Stimulated activated CD8-positive, alpha-beta memory T cell treated with anti-CD3 and anti-CD28 coated beads, Interleukin-4, amount 100 ng/mL, for 24 hours (primary cell): ENCODE results near the gene GUCA1C.
A peak's percentile ranks its signal among the peaks of the same experiment; 100 is the strongest.

Experiments used
- DNase-seq: peaks from one replicate; pipeline ENCODE4 v3.0.0-alpha.2; 2020; ENCODE audit warnings: low read depth

GUCA1C gene

GRCh38 chr3:108953700-108954099, at the start of gene GUCA1C:
TSS of gene GUCA1C (minus strand) at chr3:108953879. CDS start at chr3:108953762, 117 bp downstream.
- DNase-seq, result no peak

GRCh38 chr3:108998436-108998835, 44.8 kb upstream of the GUCA1C start:
- DNase-seq, result no peak

GRCh38 chr3:108985844-108986243, 32.2 kb upstream of the GUCA1C start:
- DNase-seq, result no peak

- no peak for DNase-seq
These were observed 29.4 kb upstream of the GUCA1C start for GRCh38 chr3:108983051-108983450.

GRCh38 chr3:108976058-108976457, 22.4 kb upstream of the GUCA1C start:
- no peak for DNase-seq

GRCh38 chr3:108973019-108973418, 19.3 kb upstream of the GUCA1C start:
- no peak for DNase-seq

- DNase-seq, result no peak
These were observed 18.8 kb upstream of the GUCA1C start for GRCh38 chr3:108972482-108972881.

- no peak for DNase-seq
These were observed 16.9 kb upstream of the GUCA1C start for GRCh38 chr3:108970561-108970960.

- no peak for DNase-seq
These were observed 13.1 kb upstream of the GUCA1C start for GRCh38 chr3:108966773-108967172.

GRCh38 chr3:108959017-108959416, 5.3 kb upstream of the GUCA1C start:
- no peak for DNase-seq

GRCh38 chr3:108953210-108953609, 469 bp downstream of the GUCA1C start:
- no peak for DNase-seq

GRCh38 chr3:108951820-108952501, 1.7 kb downstream of the GUCA1C start:
- DNase-seq, result no peak

- no peak for DNase-seq
These were observed 5.8 kb downstream of the GUCA1C start for GRCh38 chr3:108947855-108948254.

- DNase-seq, result no peak
These were observed 7.1 kb downstream of the GUCA1C start for GRCh38 chr3:108946292-108947285.

GRCh38 chr3:108940568-108941263, 13.0 kb downstream of the GUCA1C start:
- DNase-seq, result no peak

GRCh38 chr3:108940166-108940565, 13.5 kb downstream of the GUCA1C start:
- DNase-seq, result no peak

- no peak for DNase-seq
These were observed 16.6 kb downstream of the GUCA1C start for GRCh38 chr3:108936924-108937689.

- DNase-seq, result no peak
These were observed 22.6 kb downstream of the GUCA1C start for GRCh38 chr3:108931035-108931434.

- no peak for DNase-seq
These were observed 34.8 kb downstream of the GUCA1C start for GRCh38 chr3:108918866-108919265.

GRCh38 chr3:108914774-108915641, 38.7 kb downstream of the GUCA1C start:
- DNase-seq, result peak; percentile 29

GRCh38 chr3:108909799-108910198, 43.9 kb downstream of the GUCA1C start:
- no peak for DNase-seq
